SK-N-SH (cell line): ENCODE results near the gene ZBED5. TPM values are rescaled to one million over a fixed set of nuclear protein-coding genes. Genes with fewer than 3 reads are reported as not detected.

Source experiments
- CTCF ChIA-PET: fragments of 300-600, 350-600 bp; formaldehyde crosslinking; extraction: SDS; loops from one replicate; lab custom pipeline; 2021; lab: Yijun Ruan, JAX
- POLR2A ChIA-PET: fragments of 350-600 bp; sonication (Branson Sonifier 250); formaldehyde crosslinking; extraction: SDS; loops from one replicate; lab custom pipeline; 2020; ENCODE audit warnings: antibody characterized with exemption, inconsistent platforms; lab: Yijun Ruan, JAX
- DNase-seq: peaks from one replicate; pipeline ENCODE4 v3.0.0; 2012
- H2AFZ ChIP-seq: fragments of 200-600 bp; sonication (generic); 2 replicates; pipeline ENCODE4 v1.8.1; 2016; ENCODE audit warnings: antibody characterized with exemption, mild to moderate bottlenecking, low read depth
- H3F3A ChIP-seq: fragments of 200-600 bp; sonication (generic); replicated peaks from 2 replicates; pipeline ENCODE3; 2016; ENCODE audit warnings: antibody characterized with exemption, mild to moderate bottlenecking; ENCODE audit not compliant: insufficient read depth
- H3K27ac ChIP-seq, 2 experiments: fragments of 200-500 bp in 1 of 2; fragments of 200-600 bp in 1 of 2; sonication (Bioruptor generic) in 1 of 2; sonication (generic), shearing (Covaris generic) in 1 of 2; 2 replicates each; pipeline versions ENCODE4 v1.5.1 to v1.6.1; 2014 to 2016; ENCODE audit warnings: low read depth in 2 of 2, inconsistent platforms in 1 of 2, low read length in 1 of 2, mild to moderate bottlenecking in 1 of 2, mixed read lengths in 1 of 2
- H3K27me3 ChIP-seq: fragments of 200-600 bp; sonication (generic), shearing (Covaris generic); 2 replicates; pipeline ENCODE4 v1.6.1; 2016; ENCODE audit warnings: mixed run types; ENCODE audit not compliant: insufficient read depth
- H3K36me3 ChIP-seq, 2 experiments: fragments of 200-500 bp in 1 of 2; fragments of 200-600 bp in 1 of 2; sonication (Bioruptor generic) in 1 of 2; sonication (generic) in 1 of 2; replicated peaks in 1 of 2; 2 replicates each; pipeline versions ENCODE3 to v1.5.1; 2014 to 2016; ENCODE audit warnings: low read length in 1 of 2, mild to moderate bottlenecking in 1 of 2; ENCODE audit not compliant: insufficient read depth in 2 of 2, control insufficient read depth in 1 of 2
- H3K4me1 ChIP-seq, 2 experiments: fragments of 200-500 bp in 1 of 2; fragments of 200-600 bp in 1 of 2; sonication (Bioruptor generic) in 1 of 2; sonication (generic), shearing (Covaris generic) in 1 of 2; 2 replicates each; pipeline versions ENCODE4 v1.5.1 to v1.6.1; 2014 to 2016; ENCODE audit warnings: low read depth in 1 of 2, low read length in 1 of 2, mixed run types in 1 of 2; ENCODE audit not compliant: insufficient read depth in 2 of 2, control insufficient read depth in 1 of 2
- H3K4me2 ChIP-seq: fragments of 200-600 bp; sonication (generic), shearing (Covaris generic); 2 replicates; pipeline ENCODE4 v1.6.1; 2017; ENCODE audit warnings: mixed run types
- H3K4me3 ChIP-seq, 2 experiments: fragments of 200-500 bp in 1 of 2; fragments of 200-600 bp in 1 of 2; sonication (Bioruptor generic) in 1 of 2; sonication (generic), shearing (Covaris generic) in 1 of 2; 2 replicates each; pipeline versions ENCODE4 v1.5.1 to v1.8.1; 2014 to 2016; ENCODE audit warnings: low read depth in 2 of 2, inconsistent platforms in 1 of 2, low read length in 1 of 2, mild to moderate bottlenecking in 1 of 2, mixed read lengths in 1 of 2, moderate library complexity in 1 of 2
- H3K79me2 ChIP-seq: fragments of 200-600 bp; sonication (generic); 2 replicates; pipeline ENCODE4 v1.8.1; 2017; ENCODE audit warnings: mild to moderate bottlenecking; ENCODE audit not compliant: insufficient read depth
- H3K9ac ChIP-seq: fragments of 200-600 bp; sonication (generic); 2 replicates; pipeline ENCODE4 v1.6.1; 2017; ENCODE audit warnings: mixed run types
- H3K9me2 ChIP-seq: fragments of 200-600 bp; sonication (generic); 2 replicates; pipeline ENCODE4 v1.6.1; 2017; ENCODE audit warnings: mixed run types
- H3K9me3 ChIP-seq: fragments of 200-600 bp; sonication (generic); 2 replicates; pipeline ENCODE4 v1.6.1; 2017; ENCODE audit warnings: mixed run types, mild to moderate bottlenecking, moderate library complexity
- H4K20me1 ChIP-seq: fragments of 200-600 bp; sonication (generic); 2 replicates; pipeline ENCODE4 v1.6.1; 2017; ENCODE audit warnings: mild to moderate bottlenecking, mixed run types; ENCODE audit not compliant: insufficient read depth
- CHD2 ChIP-seq: fragments of 150-350 bp; IDR thresholded peaks from 2 replicates; pipeline ENCODE4 v1.6.1; 2018; ENCODE audit warnings: low read length; ENCODE audit not compliant: partially characterized antibody
- CTCF ChIP-seq: fragments of 200-600 bp; sonication (generic); IDR thresholded peaks from 2 replicates; pipeline ENCODE4 v1.6.1; 2017; ENCODE audit warnings: antibody characterized with exemption, mild to moderate bottlenecking, moderate library complexity
- ELF1 ChIP-seq: IDR thresholded peaks from 2 replicates; pipeline ENCODE4 v1.4.0; 2012
- EZH2phosphoT487 ChIP-seq: fragments of 200-600 bp; sonication (generic); IDR thresholded peaks from 2 replicates; pipeline ENCODE4 v1.6.1; 2017; ENCODE audit warnings: low read depth, mixed run types, mild to moderate bottlenecking, antibody characterized with exemption, moderate library complexity, borderline replicate concordance
- FOSL2 ChIP-seq: IDR thresholded peaks from 2 replicates; pipeline ENCODE4 v1.4.0; 2012; ENCODE audit warnings: low read depth, mild to moderate bottlenecking, moderate library complexity, borderline replicate concordance
- FOXJ3 ChIP-seq: sonication (generic); formaldehyde crosslinking; IDR thresholded peaks from 2 replicates; pipeline ENCODE4 v1.5.1; 2020; ENCODE audit warnings: mild to moderate bottlenecking, missing genetic modification reagents
- FOXM1 ChIP-seq: IDR thresholded peaks from 2 replicates; pipeline ENCODE4 v1.4.0; 2012; ENCODE audit warnings: low read depth, mild to moderate bottlenecking
- GABPA ChIP-seq: IDR thresholded peaks from 2 replicates; pipeline ENCODE4 v1.4.0; 2012; ENCODE audit warnings: low read depth, mild to moderate bottlenecking
- GATA2 ChIP-seq: sonication (generic); formaldehyde crosslinking; IDR thresholded peaks from 2 replicates; pipeline ENCODE4 v1.5.0; 2020; ENCODE audit warnings: mild to moderate bottlenecking, missing genetic modification reagents
- IRF3 ChIP-seq: fragments of 150-350 bp; IDR thresholded peaks from 2 replicates; pipeline ENCODE4 v1.6.1; 2016; ENCODE audit warnings: mild to moderate bottlenecking, low read depth, low read length
- MXI1 ChIP-seq: IDR thresholded peaks from 2 replicates; pipeline ENCODE4 v1.6.1; 2012; ENCODE audit warnings: mild to moderate bottlenecking, low read depth, low read length, improper control_type of control experiment
- NFIC ChIP-seq: IDR thresholded peaks from 2 replicates; pipeline ENCODE4 v1.4.0; 2012; ENCODE audit warnings: borderline replicate concordance
- NRF1 ChIP-seq: IDR thresholded peaks from 2 replicates; pipeline ENCODE4 v1.6.1; 2012; ENCODE audit warnings: low read depth, mild to moderate bottlenecking, low read length
- POLR2AphosphoS5 ChIP-seq: IDR thresholded peaks from 2 replicates; pipeline ENCODE4 v1.6.1; 2012; ENCODE audit warnings: low read depth, low read length
- SMC3 ChIP-seq: IDR thresholded peaks from 2 replicates; pipeline ENCODE4 v1.6.1; 2012; ENCODE audit warnings: low read depth, low read length, improper control_type of control experiment
- TCF12 ChIP-seq: IDR thresholded peaks from 2 replicates; pipeline ENCODE4 v1.4.0; 2012
- USF1 ChIP-seq: IDR thresholded peaks from 2 replicates; pipeline ENCODE4 v1.4.0; 2012; ENCODE audit warnings: low read depth, borderline replicate concordance
- USF2 ChIP-seq: fragments of 150-350 bp; IDR thresholded peaks from 2 replicates; pipeline ENCODE4 v1.6.1; 2017; ENCODE audit warnings: antibody characterized with exemption, low read length, low read depth, borderline replicate concordance
- YY1 ChIP-seq: IDR thresholded peaks from 2 replicates; pipeline ENCODE4 v1.4.0; 2012; ENCODE audit warnings: low read depth, mild to moderate bottlenecking
- ZBTB33 ChIP-seq: IDR thresholded peaks from 2 replicates; pipeline ENCODE4 v1.4.0; 2012; ENCODE audit warnings: low read depth, borderline replicate concordance
- WGBS: methylation state at CpG from one replicate; pipeline ENCODE4 v1.1.6; 2017; ENCODE audit warnings: low lambda C conversion rate; 5-methylcytosine and 5-hydroxymethylcytosine counted together
- polyA plus RNA-seq, 3 experiments: library from polyadenylated mRNA; depleted of rRNA; stranded (reverse); fragments of >200 nt; gene quantifications; 2 replicates each; pipeline ENCODE4 v1.2.3, GENCODE V29; 2012

The ZBED5 gene
- polyA plus RNA-seq, 1 of the 3 experiments (the other 2 are of a cell fraction), result 23.5 TPM

- Histone ChIP-seq H3K4me2 (peak overlapping the region; percentile 75), H3K9ac (peak overlapping the region; percentile 89), H3F3A (peaks cover 23% of the 10 kb centered on the region), H2AFZ (peak overlapping the region; percentile 39; the same call in 1 of the 2 replicates), H4K20me1 (no peaks in the 10 kb centered on the region), H3K9me3 (no peaks in the 10 kb centered on the region), H3K27me3 (no peaks in the 10 kb centered on the region), H3K9me2 (no peaks in the 10 kb centered on the region), H3K27ac (peak overlapping the region; percentile 97 to 100), H3K4me1 (peaks cover 0 to 11% of the 10 kb centered on the region in 2 experiments; a peak in 2 of 4 replicates), H3K4me3 (peak overlapping the region; percentile 77 to 99), H3K36me3 (peaks cover 41 to 42% of the 10 kb centered on the region in 2 experiments), H3K79me2 (peaks cover 79% of the 10 kb centered on the region)
- 4% methylated on average over 17 of the region's 17 CpGs for WGBS
- CTCF ChIA-PET, result interaction anchor here (0.9 to 1.7 kb wide), 4 partner anchors 12 to 170 kb away, joined by 3 to 5 read pairs (median 4); no protein-coding TSS in a partner anchor
- no peak for TF ChIP-seq IRF3
- peak; percentile 64 for TF ChIP-seq GABPA
- no peak for TF ChIP-seq MXI1
- TF ChIP-seq YY1, result no peak
- TF ChIP-seq FOXJ3 (CRISPR knock-in tag), result peak; percentile 5; the same call in 1 of the 2 replicates
- no peak for TF ChIP-seq SMC3
- TF ChIP-seq, all 33 proteins: peak for 2
- peak; percentile 42 for DNase-seq
- POLR2A ChIA-PET, result interaction anchor here (1.0 to 4.5 kb wide), 10 partner anchors 9 to 1123 kb away, joined by 3 to 84 read pairs (median 4); partner anchors contain the start of gene EIF4G2
Observed at GRCh38 chr11:10856689-10857458, 979 bp downstream of the ZBED5 start.

- no peaks in the 10 kb centered on the region for H4K20me1 ChIP-seq
- no peaks in the 10 kb centered on the region for H3K27me3 ChIP-seq
- no peak overlapping the region for H3K27ac ChIP-seq
- ChIA-PET POLR2A (no interaction called here), CTCF (interaction anchor here (1.4 kb wide), 1 partner anchor 62 kb away, joined by 4 read pairs; no protein-coding TSS in a partner anchor)
- H3K9me3 ChIP-seq, result no peaks in the 10 kb centered on the region
- peak overlapping the region; percentile 75 for H3K4me2 ChIP-seq
- no peak for DNase-seq
- peaks cover 0 to 11% of the 10 kb centered on the region in 2 experiments; a peak in 2 of 4 replicates for H3K4me1 ChIP-seq
- 100% methylated on average over 2 of the region's 2 CpGs for WGBS
- H3K9me2 ChIP-seq, result no peaks in the 10 kb centered on the region
- no peak overlapping the region for H3K9ac ChIP-seq
- H3K4me3 ChIP-seq, result no peak overlapping the region
- H3F3A ChIP-seq, result peaks cover 26% of the 10 kb centered on the region
- peaks cover 48 to 49% of the 10 kb centered on the region in 2 experiments for H3K36me3 ChIP-seq
- peaks cover 74% of the 10 kb centered on the region for H3K79me2 ChIP-seq
- H2AFZ ChIP-seq, result no peak overlapping the region
- TF ChIP-seq USF1 (no peak), GATA2 (no peak), EZH2phosphoT487 (no peak), MXI1 (no peak), FOXM1 (no peak), ELF1 (no peak), NRF1 (no peak), CTCF (no peak), TCF12 (no peak), ZBTB33 (no peak), POLR2AphosphoS5 (no peak), CHD2 (no peak), USF2 (no peak), NFIC (no peak), FOSL2 (no peak), GABPA (no peak)
Observed at GRCh38 chr11:10855295-10855694, 2.6 kb downstream of the ZBED5 start.
